WTC11 (cell line): ENCODE data around the gene C9orf153. TPM values are rescaled to one million over a fixed set of nuclear protein-coding genes. Genes with fewer than 3 reads are reported as not detected.

Experiments used
- ATAC-seq: fragments of 200-7000 bp; cut with Tn5 transposase; 2 replicates; pipeline ENCODE4 v1.10.0; 2021; ENCODE audit warnings: mild to moderate bottlenecking, moderate library complexity
- CTCF ChIA-PET: fragments of 300-600 bp; sonication (Branson Sonifier 250); formaldehyde crosslinking; loops from one replicate; lab custom pipeline; 2021; ENCODE audit warnings: antibody characterized with exemption; lab: Charles Lee
- POLR2A ChIA-PET: fragments of 350-600 bp; sonication (Branson Sonifier 250); formaldehyde crosslinking; loops from one replicate; lab custom pipeline; 2021; ENCODE audit warnings: antibody characterized with exemption; lab: Charles Lee
- DNase-seq: peaks from one replicate; pipeline ENCODE4 v3.0.0; 2021; ENCODE audit warnings: low spot score
- H3K27ac Mint-ChIP-seq: 2 replicates; pipeline ENCODE4 v1.8.0; 2021; ENCODE audit warnings: mixed read lengths
- H3K27me3 Mint-ChIP-seq: 2 replicates; pipeline ENCODE4 v1.8.0; 2021; ENCODE audit warnings: low read depth, mild to moderate bottlenecking, moderate library complexity, mixed read lengths
- H3K36me3 Mint-ChIP-seq: 2 replicates; pipeline ENCODE4 v1.8.0; 2021; ENCODE audit warnings: mixed read lengths
- H3K4me1 Mint-ChIP-seq: 2 replicates; pipeline ENCODE4 v1.8.0; 2022; ENCODE audit warnings: mixed read lengths
- H3K4me3 Mint-ChIP-seq: 2 replicates; pipeline ENCODE4 v1.8.0; 2021; ENCODE audit warnings: mild to moderate bottlenecking, moderate library complexity, mixed read lengths
- H3K9me3 Mint-ChIP-seq: 2 replicates; pipeline ENCODE4 v1.8.0; 2021; ENCODE audit warnings: mixed read lengths
- ELF4 ChIP-seq: sonication (generic); formaldehyde crosslinking; IDR thresholded peaks from 2 replicates; pipeline ENCODE4 v1.8.1; 2022; ENCODE audit warnings: low read depth, mild to moderate bottlenecking, moderate library complexity, missing genetic modification reagents
- EMX1 ChIP-seq: fragments of 250-450 bp; sonication (Bioruptor Pico); IDR thresholded peaks from 2 replicates; pipeline ENCODE4 v1.8.0; 2021; ENCODE audit warnings: mild to moderate bottlenecking
- FOXJ3 ChIP-seq: sonication (generic); formaldehyde crosslinking; IDR thresholded peaks from 2 replicates; pipeline ENCODE4 v1.9.0; 2021; ENCODE audit warnings: missing genetic modification reagents, mild to moderate bottlenecking, borderline replicate concordance
- FOXP4 ChIP-seq: sonication (generic); formaldehyde crosslinking; IDR thresholded peaks from 2 replicates; pipeline ENCODE4 v1.8.0; 2022; ENCODE audit warnings: mild to moderate bottlenecking, missing genetic modification reagents
- HMGA2 ChIP-seq: fragments of 250-450 bp; sonication (Bioruptor Pico); IDR thresholded peaks from 2 replicates; pipeline ENCODE4 v1.4.0; 2021; ENCODE audit warnings: mild to moderate bottlenecking, moderate library complexity
- JAZF1 ChIP-seq: fragments of 250-450 bp; sonication (Bioruptor Pico); IDR thresholded peaks from 2 replicates; pipeline ENCODE4 v1.9.0; 2021; ENCODE audit warnings: moderate library complexity, mild to moderate bottlenecking, inconsistent platforms
- KAT7 ChIP-seq: sonication (generic); formaldehyde crosslinking; IDR thresholded peaks from 2 replicates; pipeline ENCODE4 v1.8.1; 2023; ENCODE audit warnings: missing genetic modification reagents, mild to moderate bottlenecking, borderline replicate concordance
- MYBL2 ChIP-seq: sonication (generic); formaldehyde crosslinking; IDR thresholded peaks from 2 replicates; pipeline ENCODE4 v1.8.1; 2023; ENCODE audit warnings: mild to moderate bottlenecking, moderate library complexity, missing genetic modification reagents
- NR3C1 ChIP-seq: sonication (generic); formaldehyde crosslinking; conservative IDR thresholded peaks from 2 replicates; pipeline ENCODE4 v1.8.1; 2023; ENCODE audit warnings: low read depth, mild to moderate bottlenecking, missing genetic modification reagents
- OVOL2 ChIP-seq: fragments of 250-450 bp; sonication (Bioruptor Pico); IDR thresholded peaks from 2 replicates; pipeline ENCODE4 v1.9.0; 2021; ENCODE audit warnings: mild to moderate bottlenecking, borderline replicate concordance
- PRRX2 ChIP-seq: fragments of 250-450 bp; sonication (Bioruptor Pico); IDR thresholded peaks from 2 replicates; pipeline ENCODE4 v1.8.0; 2021; ENCODE audit warnings: mild to moderate bottlenecking
- SP1 ChIP-seq: sonication (generic); formaldehyde crosslinking; conservative IDR thresholded peaks from 2 replicates; pipeline ENCODE4 v1.8.1; 2022; ENCODE audit warnings: missing genetic modification reagents
- ZBTB21 ChIP-seq: sonication (generic); formaldehyde crosslinking; IDR thresholded peaks from 2 replicates; pipeline ENCODE4 v1.8.1; 2023; ENCODE audit warnings: mild to moderate bottlenecking, missing genetic modification reagents, borderline replicate concordance
- ZNF232 ChIP-seq: sonication (generic); formaldehyde crosslinking; IDR thresholded peaks from 2 replicates; pipeline ENCODE4 v1.8.0; 2022; ENCODE audit warnings: mild to moderate bottlenecking, missing genetic modification reagents
- ZNF396 ChIP-seq: fragments of 250-450 bp; sonication (Bioruptor Pico); IDR thresholded peaks from 2 replicates; pipeline ENCODE4 v1.8.0; 2021; ENCODE audit warnings: mild to moderate bottlenecking, moderate library complexity, borderline replicate concordance
- ZSCAN18 ChIP-seq: fragments of 250-450 bp; sonication (Bioruptor Pico); IDR thresholded peaks from 2 replicates; pipeline ENCODE4 v2.1.2; 2022; ENCODE audit warnings: mild to moderate bottlenecking, moderate library complexity
- total RNA-seq: library from RNA; stranded (reverse); gene quantifications from 3 replicates; pipeline ENCODE4 v1.2.3, GENCODE V29; 2021
- TF ChIP-seq, protein P1 (sequence below): fragments of 200-600 bp; IDR thresholded peaks from 2 replicates; pipeline ENCODE4 v1.8.0; 2022; ENCODE audit warnings: antibody characterized with exemption
- TF ChIP-seq, protein P2 (sequence below): sonication (generic); formaldehyde crosslinking; IDR thresholded peaks from 2 replicates; pipeline ENCODE4 v1.8.1; 2023; ENCODE audit warnings: mild to moderate bottlenecking, missing genetic modification reagents, borderline replicate concordance

Gene C9orf153
- total RNA-seq, 1 experiment from 2014 or later = not detected

- TF ChIP-seq, protein P1, sequence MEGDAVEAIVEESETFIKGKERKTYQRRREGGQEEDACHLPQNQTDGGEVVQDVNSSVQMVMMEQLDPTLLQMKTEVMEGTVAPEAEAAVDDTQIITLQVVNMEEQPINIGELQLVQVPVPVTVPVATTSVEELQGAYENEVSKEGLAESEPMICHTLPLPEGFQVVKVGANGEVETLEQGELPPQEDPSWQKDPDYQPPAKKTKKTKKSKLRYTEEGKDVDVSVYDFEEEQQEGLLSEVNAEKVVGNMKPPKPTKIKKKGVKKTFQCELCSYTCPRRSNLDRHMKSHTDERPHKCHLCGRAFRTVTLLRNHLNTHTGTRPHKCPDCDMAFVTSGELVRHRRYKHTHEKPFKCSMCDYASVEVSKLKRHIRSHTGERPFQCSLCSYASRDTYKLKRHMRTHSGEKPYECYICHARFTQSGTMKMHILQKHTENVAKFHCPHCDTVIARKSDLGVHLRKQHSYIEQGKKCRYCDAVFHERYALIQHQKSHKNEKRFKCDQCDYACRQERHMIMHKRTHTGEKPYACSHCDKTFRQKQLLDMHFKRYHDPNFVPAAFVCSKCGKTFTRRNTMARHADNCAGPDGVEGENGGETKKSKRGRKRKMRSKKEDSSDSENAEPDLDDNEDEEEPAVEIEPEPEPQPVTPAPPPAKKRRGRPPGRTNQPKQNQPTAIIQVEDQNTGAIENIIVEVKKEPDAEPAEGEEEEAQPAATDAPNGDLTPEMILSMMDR = no peak
- TF ChIP-seq FOXP4 (CRISPR knock-in tag) = peak; percentile 3; the same call in 1 of the 2 replicates
- TF ChIP-seq ZSCAN18 = no peak
- TF ChIP-seq KAT7 (CRISPR knock-in tag) = no peak
- TF ChIP-seq, protein P2, sequence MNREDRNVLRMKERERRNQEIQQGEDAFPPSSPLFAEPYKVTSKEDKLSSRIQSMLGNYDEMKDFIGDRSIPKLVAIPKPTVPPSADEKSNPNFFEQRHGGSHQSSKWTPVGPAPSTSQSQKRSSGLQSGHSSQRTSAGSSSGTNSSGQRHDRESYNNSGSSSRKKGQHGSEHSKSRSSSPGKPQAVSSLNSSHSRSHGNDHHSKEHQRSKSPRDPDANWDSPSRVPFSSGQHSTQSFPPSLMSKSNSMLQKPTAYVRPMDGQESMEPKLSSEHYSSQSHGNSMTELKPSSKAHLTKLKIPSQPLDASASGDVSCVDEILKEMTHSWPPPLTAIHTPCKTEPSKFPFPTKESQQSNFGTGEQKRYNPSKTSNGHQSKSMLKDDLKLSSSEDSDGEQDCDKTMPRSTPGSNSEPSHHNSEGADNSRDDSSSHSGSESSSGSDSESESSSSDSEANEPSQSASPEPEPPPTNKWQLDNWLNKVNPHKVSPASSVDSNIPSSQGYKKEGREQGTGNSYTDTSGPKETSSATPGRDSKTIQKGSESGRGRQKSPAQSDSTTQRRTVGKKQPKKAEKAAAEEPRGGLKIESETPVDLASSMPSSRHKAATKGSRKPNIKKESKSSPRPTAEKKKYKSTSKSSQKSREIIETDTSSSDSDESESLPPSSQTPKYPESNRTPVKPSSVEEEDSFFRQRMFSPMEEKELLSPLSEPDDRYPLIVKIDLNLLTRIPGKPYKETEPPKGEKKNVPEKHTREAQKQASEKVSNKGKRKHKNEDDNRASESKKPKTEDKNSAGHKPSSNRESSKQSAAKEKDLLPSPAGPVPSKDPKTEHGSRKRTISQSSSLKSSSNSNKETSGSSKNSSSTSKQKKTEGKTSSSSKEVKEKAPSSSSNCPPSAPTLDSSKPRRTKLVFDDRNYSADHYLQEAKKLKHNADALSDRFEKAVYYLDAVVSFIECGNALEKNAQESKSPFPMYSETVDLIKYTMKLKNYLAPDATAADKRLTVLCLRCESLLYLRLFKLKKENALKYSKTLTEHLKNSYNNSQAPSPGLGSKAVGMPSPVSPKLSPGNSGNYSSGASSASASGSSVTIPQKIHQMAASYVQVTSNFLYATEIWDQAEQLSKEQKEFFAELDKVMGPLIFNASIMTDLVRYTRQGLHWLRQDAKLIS (CRISPR knock-in tag) = no peak
- peak; percentile 83; the same call in 1 of the 2 replicates for TF ChIP-seq MYBL2
- no peak for TF ChIP-seq OVOL2 (CRISPR knock-in tag)
- no peak for TF ChIP-seq JAZF1
- no peak for TF ChIP-seq EMX1 (CRISPR knock-in tag)
- no peak for TF ChIP-seq FOXJ3 (CRISPR knock-in tag)
- no peak; the same call in none of the 2 replicates for TF ChIP-seq ZNF232
- peak; percentile 67 for TF ChIP-seq SP1 (CRISPR knock-in tag)
- TF ChIP-seq ZNF396 (CRISPR knock-in tag) = no peak
These were observed 22.9 kb upstream of the C9orf153 start, which contains the start of gene ISCA1 (continued) for GRCh38 chr9:86282077-86282978.

GRCh38 chr9:86281593-86282076 is 22.2 kb upstream of the C9orf153 start:
- ChIA-PET CTCF (interaction anchor here (1.0 to 1.5 kb wide), 2 partner anchors 79 to 237 kb away, joined by 4 read pairs; no protein-coding TSS in a partner anchor), POLR2A (interaction anchor here (0.5 to 1.2 kb wide), 4 partner anchors 10 to 210 kb away, joined by 3 to 5 read pairs (median 4); no protein-coding TSS in a partner anchor)
- Mint-ChIP-seq H3K27ac (peak overlapping the region; percentile 95), H3K27me3 (peaks cover 9% of the 10 kb centered on the region), H3K9me3 (no peaks in the 10 kb centered on the region), H3K4me3 (peak overlapping the region; percentile 87), H3K36me3 (peaks cover 12% of the 10 kb centered on the region), H3K4me1 (peaks cover 46% of the 10 kb centered on the region)
- DNase-seq (no peak), ATAC-seq (peak; percentile 6)
- TF ChIP-seq ZBTB21 (CRISPR knock-in tag) (0 out of 2 replicates have a peak, but pooled peaks have one; percentile 12), PRRX2 (no peak), HMGA2 (CRISPR knock-in tag) (no peak), SP1 (CRISPR knock-in tag) (peak; percentile 16; the same call in 1 of the 2 replicates), ELF4 (0 out of 2 replicates have a peak, but pooled peaks have one; percentile 16), FOXP4 (CRISPR knock-in tag) (peak; percentile 15; the same call in 1 of the 2 replicates), ZSCAN18 (no peak), NR3C1 (CRISPR knock-in tag) (no peak), JAZF1 (no peak)
- TF ChIP-seq, protein P1 = no peak
